ENCODE data around the gene GPBP1.

GRCh38 chr5:57232293-57233033, 58.6 kb downstream of the GPBP1 start:
- no peak for TF ChIP-seq CTCF (IDR thresholded peaks at IDR 0.05)
- no peak for TF ChIP-seq ZFX (IDR thresholded peaks at IDR 0.05; ENCODE audit: borderline replicate concordance)
